PC-3 (cell line): ENCODE results near the gene CGN. TPM values are rescaled to one million over a fixed set of nuclear protein-coding genes. Genes with fewer than 3 reads are reported as not detected.
"Not testable (repeated sequence)": the region's sequence is repeated elsewhere in the genome, so short reads cannot be mapped to it uniquely, and the experiment has no call there.

Source experiments
- ATAC-seq: fragments of 200-7000 bp; cut with Tn5 transposase; 2 replicates; pipeline ENCODE4 v1.9.1; 2020; ENCODE audit warnings: mild to moderate bottlenecking, moderate library complexity
- BruUV-seq: library from RNA; stranded (reverse); fragments of 400-500 nt; replicated peaks from 2 replicates; lab custom pipeline; 2021; lab: Mats Ljungman, UMichigan
- CTCF ChIA-PET: fragments of 300-600 bp; sonication (Branson Sonifier 250); formaldehyde crosslinking; loops from one replicate; lab custom pipeline; 2022; ENCODE audit warnings: antibody characterized with exemption; lab: Charles Lee
- POLR2A ChIA-PET: fragments of 300-600 bp; sonication (Branson Sonifier 250); formaldehyde crosslinking; loops from one replicate; lab custom pipeline; 2022; ENCODE audit warnings: antibody characterized with exemption; ENCODE audit not compliant: unreplicated experiment; lab: Charles Lee
- DNase-seq: peaks from one replicate; pipeline ENCODE4 v3.0.0-alpha.2; 2015
- H2AFZ ChIP-seq: fragments of 300-600 bp; sonication (generic); 2 replicates; pipeline ENCODE4 v1.6.0; 2016; ENCODE audit warnings: antibody characterized with exemption, low read length
- H3F3A ChIP-seq: fragments of 300-600 bp; sonication (generic); one replicate; pipeline ENCODE4 v1.6.0; 2017; ENCODE audit warnings: antibody characterized with exemption, low read length, control low read depth, mild to moderate bottlenecking; ENCODE audit not compliant: unreplicated experiment
- H3K27ac ChIP-seq: fragments of 300-600 bp; sonication (generic); 2 replicates; pipeline ENCODE4 v1.5.1; 2016; ENCODE audit warnings: mild to moderate bottlenecking, low read length
- H3K27me3 ChIP-seq: fragments of 300-600 bp; sonication (generic); 2 replicates; pipeline ENCODE4 v1.6.1; 2016; ENCODE audit warnings: low read length, mixed read lengths
- H3K36me3 ChIP-seq: fragments of 300-600 bp; sonication (generic); 2 replicates; pipeline ENCODE4 v1.6.1; 2016; ENCODE audit warnings: low read depth, mixed run types, low read length, mixed read lengths
- H3K4me1 ChIP-seq: fragments of 300-600 bp; sonication (generic); 2 replicates; pipeline ENCODE4 v1.5.1; 2016; ENCODE audit warnings: low read length; ENCODE audit not compliant: insufficient read depth
- H3K4me2 ChIP-seq: fragments of 300-600 bp; sonication (generic); 2 replicates; pipeline ENCODE4 v1.6.0; 2016; ENCODE audit warnings: low read length
- H3K4me3 ChIP-seq: fragments of 300-600 bp; sonication (generic); 2 replicates; pipeline ENCODE4 v1.5.1; 2016; ENCODE audit warnings: mild to moderate bottlenecking, low read length, mixed read lengths
- H3K79me2 ChIP-seq: fragments of 300-600 bp; sonication (generic); 2 replicates; pipeline ENCODE4 v1.6.1; 2017; ENCODE audit warnings: low read length, mixed read lengths
- H3K9ac ChIP-seq: fragments of 300-600 bp; sonication (generic); 2 replicates; pipeline ENCODE4 v1.6.0; 2016; ENCODE audit warnings: mild to moderate bottlenecking, low read length
- H3K9me2 ChIP-seq: fragments of 300-600 bp; sonication (generic); replicated peaks from 2 replicates; pipeline ENCODE4 v1.6.1; 2016; ENCODE audit warnings: mixed run types, low read length, mixed read lengths
- H3K9me3 ChIP-seq: fragments of 300-600 bp; sonication (generic); 2 replicates; pipeline ENCODE4 v1.6.1; 2016; ENCODE audit warnings: low read length, mixed read lengths
- H4K20me1 ChIP-seq: fragments of 300-600 bp; sonication (generic); 2 replicates; pipeline ENCODE4 v1.6.1; 2016; ENCODE audit warnings: low read length, mixed read lengths
- CTCF ChIP-seq: fragments of 300-600 bp; sonication (generic); conservative IDR thresholded peaks from 2 replicates; pipeline ENCODE4 v1.5.1; 2017; ENCODE audit warnings: antibody characterized with exemption, low read depth, mild to moderate bottlenecking, low read length
- EZH2 ChIP-seq: fragments of 300-600 bp; sonication (generic); IDR thresholded peaks from one replicate; pipeline ENCODE4 v1.6.1; 2017; ENCODE audit warnings: antibody characterized with exemption, mild to moderate bottlenecking, low read length; ENCODE audit not compliant: unreplicated experiment
- EZH2phosphoT487 ChIP-seq: fragments of 300-600 bp; sonication (generic); IDR thresholded peaks from 2 replicates; pipeline ENCODE4 v1.6.1; 2018; ENCODE audit warnings: mild to moderate bottlenecking, antibody characterized with exemption, low read length, borderline replicate concordance
- intact Hi-C: fragments of 100-400 bp; cut with micrococcal nuclease; formaldehyde crosslinking; loops from 2 replicates; pipeline ENCODE4 v1.9.0; 2023
- total RNA-seq: library from RNA; depleted of rRNA; stranded (reverse); fragments of >200 nt; gene quantifications from 2 replicates; pipeline ENCODE4 v1.2.3, GENCODE V29; 2014

Gene CGN
- total RNA-seq, 1 experiment from 2014 or later: 13.3 TPM

DNA sequence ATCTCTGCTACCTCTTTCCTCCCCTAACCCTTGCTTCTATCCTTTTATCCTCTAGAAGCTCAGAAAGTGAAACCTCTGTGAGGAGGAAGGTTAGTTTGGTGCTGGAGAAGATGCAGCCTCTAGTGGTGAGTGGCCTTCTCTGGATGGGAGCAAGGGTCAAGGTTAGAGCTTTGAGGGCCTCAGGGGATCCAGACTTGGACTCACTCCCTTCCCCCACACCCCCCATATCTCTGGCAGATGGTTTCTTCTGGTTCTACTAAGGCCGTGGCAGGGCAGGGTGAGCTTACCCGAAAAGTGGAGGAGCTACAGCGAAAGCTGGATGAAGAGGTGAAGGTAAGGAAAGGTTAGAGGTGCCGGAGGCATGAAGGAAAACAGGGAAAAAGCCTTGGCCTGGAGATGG is 9.2 kb downstream of the CGN start:
- TF ChIP-seq CTCF: no peak
- no peak for TF ChIP-seq EZH2phosphoT487
- TF ChIP-seq EZH2: no peak
- Histone ChIP-seq H3K9me3 (no peaks in the 10 kb centered on the region), H3K9ac (no peak overlapping the region), H3K27ac (no peak overlapping the region), H2AFZ (no peak overlapping the region), H3K4me2 (no peak overlapping the region), H3K9me2 (no peaks in the 10 kb centered on the region), H3K79me2 (peaks cover 22% of the 10 kb centered on the region), H3K4me1 (peaks cover 12% of the 10 kb centered on the region), H3K4me3 (no peak overlapping the region), H3F3A (no peaks in the 10 kb centered on the region), H3K27me3 (no peaks in the 10 kb centered on the region), H4K20me1 (no peaks in the 10 kb centered on the region), H3K36me3 (peaks cover 5% of the 10 kb centered on the region; the same call in 1 of the 2 replicates)
- no peak for ATAC-seq
- BruUV-seq: no TSS peak
- ChIA-PET POLR2A (interaction anchor here (0.6 kb wide), 1 partner anchor 46 kb away, joined by 4 read pairs; no protein-coding TSS in a partner anchor), CTCF (interaction anchor here (0.6 kb wide), 1 partner anchor 9 kb away, joined by 5 read pairs; the partner anchor contains the start of gene CGN)
- intact Hi-C loops: no loop called here
- DNase-seq: no peak

DNA sequence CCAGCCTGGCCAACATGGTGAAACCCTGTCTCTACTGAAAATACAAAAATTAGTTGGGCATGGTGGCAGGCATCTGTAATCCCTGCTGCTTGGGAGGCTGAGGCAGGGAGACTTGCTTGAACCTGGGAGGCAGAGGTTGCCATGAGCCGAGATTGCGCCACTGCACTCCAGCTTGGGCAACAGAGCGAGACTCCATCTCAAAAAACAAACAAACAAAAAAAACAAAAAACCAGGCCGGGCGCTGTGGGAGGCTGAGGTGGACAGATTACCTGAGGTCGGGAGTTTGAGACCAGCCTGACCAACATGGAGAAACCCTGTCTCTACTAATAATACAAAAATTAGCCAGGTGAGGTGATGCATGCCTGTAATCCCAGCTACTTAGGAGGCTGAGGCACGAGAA is 11.2 kb downstream of the CGN start:
- BruUV-seq, H3K9me3 ChIP-seq, H3K9me2 ChIP-seq, H2AFZ ChIP-seq, H4K20me1 ChIP-seq, H3K27ac ChIP-seq, DNase-seq, intact Hi-C loops, H3K4me1 ChIP-seq, CTCF ChIA-PET, H3K9ac ChIP-seq, H3K4me3 ChIP-seq, H3K79me2 ChIP-seq, H3K4me2 ChIP-seq, H3F3A ChIP-seq, ATAC-seq, H3K27me3 ChIP-seq, POLR2A ChIA-PET: not testable (repeated sequence)
- peaks cover 13% of the 10 kb centered on the region; the same call in 1 of the 2 replicates for H3K36me3 ChIP-seq

DNA sequence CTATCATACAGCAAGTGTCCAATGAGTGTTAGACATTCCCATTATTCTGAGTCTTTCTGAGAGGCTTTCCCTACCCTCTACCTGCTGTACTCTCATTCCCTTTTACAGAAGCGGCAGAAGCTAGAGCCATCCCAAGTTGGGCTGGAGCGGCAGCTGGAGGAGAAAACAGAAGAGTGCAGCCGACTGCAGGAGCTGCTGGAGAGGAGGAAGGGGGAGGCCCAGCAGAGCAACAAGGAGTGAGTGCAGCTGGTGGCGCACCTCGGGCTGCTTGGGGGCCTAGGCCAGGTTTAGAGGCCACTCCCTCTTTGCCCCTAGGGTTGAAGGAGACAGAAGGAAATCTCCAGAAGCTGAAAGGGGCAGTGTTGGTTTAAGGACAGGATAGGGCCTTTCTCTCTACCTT is 12.1 kb downstream of the CGN start:
- BruUV-seq: no TSS peak
- DNase-seq: no peak
- ATAC-seq: no peak

More for the DNA sequence above, 12.1 kb downstream of the CGN start:
- no peaks in the 10 kb centered on the region for H3F3A ChIP-seq
- H3K27me3 ChIP-seq: no peaks in the 10 kb centered on the region
- H3K4me1 ChIP-seq: no peaks in the 10 kb centered on the region
- ChIA-PET CTCF (no interaction called here), POLR2A (no interaction called here)
- no peak for TF ChIP-seq EZH2
- no peak for TF ChIP-seq EZH2phosphoT487
- no peak for TF ChIP-seq CTCF
- no peak overlapping the region for H2AFZ ChIP-seq
- no peaks in the 10 kb centered on the region for H3K9me3 ChIP-seq
- peaks cover 13% of the 10 kb centered on the region; the same call in 1 of the 2 replicates for H3K36me3 ChIP-seq
- no peak overlapping the region for H3K9ac ChIP-seq
- intact Hi-C loops: no loop called here
- no peaks in the 10 kb centered on the region for H3K9me2 ChIP-seq
- no peaks in the 10 kb centered on the region for H4K20me1 ChIP-seq
- no peak overlapping the region for H3K4me2 ChIP-seq
- H3K4me3 ChIP-seq: no peak overlapping the region
- no peak overlapping the region for H3K27ac ChIP-seq
- H3K79me2 ChIP-seq: peaks cover 1% of the 10 kb centered on the region; the same call in 1 of the 2 replicates
